ENCODE data around the gene PHC2. TPM values are rescaled to one million over a fixed set of nuclear protein-coding genes. Genes with fewer than 3 reads are reported as not detected.

PHC2 gene
- total and polyA plus RNA-seq, 2 experiments from 2014 or later = 77.5 to 121 TPM

- Histone ChIP-seq H3K9me3 (ENCODE audit: low read depth) (no peaks in the 10 kb centered on the region), H3K4me2 (no peak overlapping the region), H3K4me3 (no peak overlapping the region), H3K36me3 (replicated peaks; ENCODE audit: insufficient read depth, low read depth) (no peaks in the 10 kb centered on the region), H3K4me1 (ENCODE audit: insufficient read depth) (peaks cover 7% of the 10 kb centered on the region), H2AFZ (no peak overlapping the region), H4K20me1 (ENCODE audit: insufficient read depth, poor library complexity, severe bottlenecking) (no peaks in the 10 kb centered on the region), H3K27me3 (no peaks in the 10 kb centered on the region), H3K27ac (no peak overlapping the region), H3K79me2 (no peaks in the 10 kb centered on the region), H3K9me2 (replicated peaks; ENCODE audit: insufficient read depth) (no peaks in the 10 kb centered on the region)
- DNase-seq (ENCODE audit: low spot score) = no peak
- WGBS (ENCODE audit: low lambda C conversion rate, missing lambda C conversion rate) = 45% methylated on average over 4 of the region's 4 CpGs
- TF ChIP-seq EZH2 (IDR thresholded peaks at IDR 0.05; ENCODE audit: borderline replicate concordance) (no peak), EZH2phosphoT487 (IDR thresholded peaks at IDR 0.05; ENCODE audit: low read depth, severe bottlenecking, unreplicated experiment) (no peak), CTCF (IDR thresholded peaks at IDR 0.05; ENCODE audit: poor library complexity) (no peak)
These were observed 12.3 kb upstream of the PHC2 start for GRCh38 chr1:33443080-33443704.

- no peak overlapping the region for H2AFZ ChIP-seq
- H3K9me2 ChIP-seq (replicated peaks; ENCODE audit: insufficient read depth) = no peaks in the 10 kb centered on the region
- no peaks in the 10 kb centered on the region for H3K9me3 ChIP-seq (ENCODE audit: low read depth)
- DNase-seq (ENCODE audit: low spot score) = no peak
- no peaks in the 10 kb centered on the region for H3K27me3 ChIP-seq
- no peak overlapping the region for H3K4me3 ChIP-seq
- no peaks in the 10 kb centered on the region for H4K20me1 ChIP-seq (ENCODE audit: insufficient read depth, poor library complexity, severe bottlenecking)
- H3K79me2 ChIP-seq = no peaks in the 10 kb centered on the region
- H3K4me2 ChIP-seq = no peak overlapping the region
- peaks cover 7% of the 10 kb centered on the region for H3K4me1 ChIP-seq (ENCODE audit: insufficient read depth)
- H3K36me3 ChIP-seq (replicated peaks; ENCODE audit: insufficient read depth, low read depth) = no peaks in the 10 kb centered on the region
- 84% methylated on average over 1 of the region's 1 CpG for WGBS (ENCODE audit: low lambda C conversion rate, missing lambda C conversion rate)
- no peak overlapping the region for H3K27ac ChIP-seq
- TF ChIP-seq EZH2phosphoT487 (IDR thresholded peaks at IDR 0.05; ENCODE audit: low read depth, severe bottlenecking, unreplicated experiment) (no peak), CTCF (IDR thresholded peaks at IDR 0.05; ENCODE audit: poor library complexity) (no peak), EZH2 (IDR thresholded peaks at IDR 0.05; ENCODE audit: borderline replicate concordance) (no peak)
These were observed 11.2 kb upstream of the PHC2 start for GRCh38 chr1:33442141-33442540.

GRCh38 chr1:33441088-33441745 is 10.3 kb upstream of the PHC2 start:
- Histone ChIP-seq H3K4me1 (ENCODE audit: insufficient read depth) (peaks cover 7% of the 10 kb centered on the region), H3K79me2 (no peaks in the 10 kb centered on the region), H3K27me3 (no peaks in the 10 kb centered on the region), H3K27ac (no peak overlapping the region), H3K9me2 (replicated peaks; ENCODE audit: insufficient read depth) (no peaks in the 10 kb centered on the region), H3K36me3 (replicated peaks; ENCODE audit: insufficient read depth, low read depth) (no peaks in the 10 kb centered on the region), H2AFZ (no peak overlapping the region), H3K9me3 (ENCODE audit: low read depth) (no peaks in the 10 kb centered on the region), H4K20me1 (ENCODE audit: insufficient read depth, poor library complexity, severe bottlenecking) (no peaks in the 10 kb centered on the region), H3K4me2 (no peak overlapping the region), H3K4me3 (no peak overlapping the region)
- TF ChIP-seq EZH2 (IDR thresholded peaks at IDR 0.05; ENCODE audit: borderline replicate concordance) (no peak), CTCF (IDR thresholded peaks at IDR 0.05; ENCODE audit: poor library complexity) (no peak), EZH2phosphoT487 (IDR thresholded peaks at IDR 0.05; ENCODE audit: low read depth, severe bottlenecking, unreplicated experiment) (no peak)
- WGBS (ENCODE audit: low lambda C conversion rate, missing lambda C conversion rate) = 55% methylated on average over 6 of the region's 6 CpGs
- no peak for DNase-seq (ENCODE audit: low spot score)
